SHP77 treated with DMSO at 0.1 percent for 48 hours (cell line): Measurements from ENCODE around the gene ZNF501.

Experiments
- DNase-seq: peaks from one replicate; lab custom pipeline; 2025; lab: John Stamatoyannopoulos, UW

ZNF501 gene

GRCh38 chr3:44729384-44729910 is at the start of gene ZNF501:
ZNF501 (plus strand) TSS chr3:44729635; CDS start chr3:44734422, 4,787 bp downstream.
- peak; percentile 14 for DNase-seq

GRCh38 chr3:44680921-44681455 is 48.4 kb upstream of the ZNF501 start:
- no peak for DNase-seq

- DNase-seq: no peak
Measured at GRCh38 chr3:44682182-44682896, 47.1 kb upstream of the ZNF501 start.

GRCh38 chr3:44685128-44685800 is 44.2 kb upstream of the ZNF501 start:
- peak; percentile 13 for DNase-seq

- DNase-seq: no peak
Measured at GRCh38 chr3:44687898-44688297, 41.5 kb upstream of the ZNF501 start.

- DNase-seq: peak; percentile 49
Measured at GRCh38 chr3:44712455-44713075, 16.9 kb upstream of the ZNF501 start, which contains the start of gene ZNF502. ZNF502 (plus strand) TSS chr3:44712660; CDS start chr3:44720262, 7,602 bp downstream.

GRCh38 chr3:44721231-44722102 is 8.0 kb upstream of the ZNF501 start:
- no peak for DNase-seq

GRCh38 chr3:44722103-44722401 is 7.4 kb upstream of the ZNF501 start:
- no peak for DNase-seq

- DNase-seq: no peak
Measured at GRCh38 chr3:44734646-44735168, 5.3 kb downstream of the ZNF501 start.

- DNase-seq: no peak
Measured at GRCh38 chr3:44761101-44761423, 31.6 kb downstream of the ZNF501 start.

GRCh38 chr3:44761424-44762169 is 32.2 kb downstream of the ZNF501 start, which contains the start of the genes KIAA1143 and KIF15:
KIAA1143 (minus strand) TSS chr3:44761619; CDS start chr3:44761602, 17 bp downstream.
KIF15 (plus strand) TSS chr3:44761794; CDS start chr3:44761866, 72 bp downstream.
- peak; percentile 86 for DNase-seq

- no peak for DNase-seq
Measured at GRCh38 chr3:44762170-44762677, 32.8 kb downstream of the ZNF501 start.

GRCh38 chr3:44762690-44763089 is 33.3 kb downstream of the ZNF501 start:
- no peak for DNase-seq

- DNase-seq: no peak
Measured at GRCh38 chr3:44764248-44764647, 34.8 kb downstream of the ZNF501 start.

- DNase-seq: no peak
Measured at GRCh38 chr3:44771424-44772098, 42.1 kb downstream of the ZNF501 start.

GRCh38 chr3:44772099-44772442 is 42.6 kb downstream of the ZNF501 start:
- no peak for DNase-seq

GRCh38 chr3:44782891-44783290 is 53.5 kb downstream of the ZNF501 start:
- no peak for DNase-seq
